GM18505 (cell line): Measurements from ENCODE around the gene DLG2.

ENCODE experiments used
- ATAC-seq: cut with Tn5 transposase; IDR thresholded peaks from one replicate; pipeline ENCODE4 v1.9.1; 2021; ENCODE audit not compliant: unreplicated experiment
- POLR2A ChIP-seq: IDR thresholded peaks from 4 replicates; pipeline ENCODE4 v1.6.1; 2011; ENCODE audit warnings: borderline replicate concordance; ENCODE audit not compliant: insufficient read depth, insufficient read length; ENCODE audit errors: extremely low read depth

The DLG2 gene

DNA sequence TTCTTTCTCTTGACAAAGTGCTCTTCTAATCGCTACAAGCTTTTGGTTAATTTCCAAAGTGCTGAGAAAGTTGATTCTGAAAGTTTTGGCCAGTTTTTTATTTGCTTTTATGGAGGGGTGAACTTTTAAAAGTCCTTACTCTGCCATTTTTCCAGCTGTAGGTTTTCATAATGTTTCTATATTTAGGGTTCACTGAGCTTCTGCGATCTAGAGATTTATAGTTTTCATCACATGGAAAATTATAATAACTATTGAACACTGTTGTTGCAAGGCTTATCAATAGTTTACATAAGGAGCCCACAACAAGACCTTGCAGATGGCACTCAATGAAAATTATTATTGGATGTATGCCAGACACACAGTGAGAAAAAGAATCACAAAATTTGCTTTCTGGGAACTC, 55.1 kb downstream of the DLG2 start:
- no peak for TF ChIP-seq POLR2A
- no peak for ATAC-seq

DNA sequence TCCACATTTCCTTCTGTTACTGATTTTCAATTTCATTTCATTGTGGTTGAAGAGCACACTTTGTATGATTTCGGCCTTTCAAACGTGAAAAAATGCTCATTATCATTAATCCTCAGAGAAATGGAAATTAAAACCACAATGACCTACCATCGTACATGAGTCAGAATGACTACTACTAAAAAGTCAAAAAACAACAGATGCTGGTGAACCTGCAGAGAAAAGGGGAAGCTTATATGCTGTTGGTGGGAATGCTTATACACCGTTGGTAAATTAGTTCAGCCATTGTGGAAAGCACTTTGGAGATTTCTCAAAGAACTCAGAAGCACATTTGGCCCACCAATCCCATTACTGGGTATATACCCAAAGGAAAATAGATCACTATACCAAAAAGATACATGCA, 57.6 kb downstream of the DLG2 start:
- ATAC-seq = no peak
- no peak for TF ChIP-seq POLR2A

DNA sequence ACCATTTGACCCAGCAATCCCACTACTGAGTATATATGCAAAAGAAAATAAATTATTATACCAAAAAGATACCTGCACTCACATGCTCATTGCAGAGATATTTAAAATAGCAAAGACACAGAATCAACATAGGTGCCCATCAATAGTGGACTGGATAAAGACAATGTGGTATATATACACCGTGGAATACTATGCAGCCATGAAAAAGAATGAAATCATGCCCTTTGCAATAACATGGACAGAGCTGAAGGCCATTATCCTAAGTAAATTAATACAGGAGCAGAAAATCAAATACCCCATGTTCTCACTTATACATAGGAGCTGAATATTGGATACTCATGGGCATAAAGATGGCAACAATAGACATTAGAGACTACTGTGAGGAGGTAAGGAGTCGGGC, 68.7 kb downstream of the DLG2 start:
- ATAC-seq = no peak
- TF ChIP-seq POLR2A = no peak

DNA sequence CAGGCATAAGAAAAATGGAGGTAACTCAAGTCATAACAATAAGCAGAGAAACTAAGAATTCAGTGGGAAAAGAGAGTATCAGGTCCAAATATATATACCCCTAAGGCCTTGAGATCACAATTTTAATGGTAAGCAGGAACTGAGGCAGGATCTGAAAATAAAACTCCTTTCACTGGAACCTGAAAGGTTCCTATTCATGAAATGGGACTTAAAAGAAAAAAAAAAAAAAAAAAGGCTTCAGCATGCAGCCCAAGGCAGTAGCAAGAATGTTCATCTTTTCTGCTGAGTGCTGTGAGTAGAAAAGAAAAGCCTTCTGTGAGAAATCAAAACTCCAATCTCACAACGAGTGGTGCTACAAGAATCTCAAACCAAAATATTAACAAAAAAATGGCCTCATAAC, 75.3 kb downstream of the DLG2 start:
- ATAC-seq = no peak
- TF ChIP-seq POLR2A = no peak

DNA sequence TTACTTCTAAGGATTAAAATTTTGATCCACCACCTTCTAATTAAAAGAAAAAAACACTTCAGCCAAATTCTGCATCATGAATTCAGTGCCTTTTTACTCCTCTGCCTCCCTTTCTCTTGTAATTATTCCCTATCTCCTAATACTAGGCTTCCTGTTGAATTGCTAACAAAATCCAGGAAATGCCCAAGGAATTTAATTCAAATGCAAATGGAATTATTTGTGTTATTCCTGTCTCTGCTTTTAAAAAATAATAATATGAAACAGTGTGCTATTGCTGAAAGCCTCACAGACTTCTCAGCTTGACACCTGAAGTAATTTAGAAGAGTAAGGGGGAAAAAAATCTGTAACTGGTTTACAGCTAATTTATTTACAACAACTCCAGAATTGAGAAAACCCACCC, 85.5 kb downstream of the DLG2 start:
- TF ChIP-seq POLR2A = no peak
- no peak for ATAC-seq

DNA sequence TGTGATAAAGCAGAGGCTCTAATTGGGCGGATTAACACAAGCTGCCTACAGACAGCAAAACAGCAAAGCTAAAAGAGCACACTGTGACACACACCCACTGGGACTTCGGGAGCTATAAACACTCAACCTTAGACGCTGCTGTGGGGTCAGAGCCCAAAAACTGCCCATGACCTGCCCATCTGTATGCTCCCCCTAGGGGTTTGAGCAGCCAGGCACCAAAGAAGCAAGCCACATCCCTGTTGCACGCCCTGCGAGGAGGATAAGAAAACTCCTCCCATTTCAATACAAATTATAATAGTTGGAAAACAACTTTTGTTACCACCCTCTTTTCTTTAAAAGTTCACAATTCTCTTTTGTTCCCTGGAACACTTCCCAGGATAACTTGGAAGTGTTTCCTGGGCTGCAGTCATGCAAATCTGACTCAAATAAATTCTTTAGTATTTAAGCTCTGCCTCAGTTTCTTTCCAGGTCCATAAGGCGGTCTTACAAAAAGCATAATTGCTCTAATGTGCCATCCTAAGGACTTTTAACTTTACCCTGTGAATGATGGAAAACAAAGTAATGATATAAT, 86.4 kb downstream of the DLG2 start:
- ATAC-seq = no peak
- no peak for TF ChIP-seq POLR2A

DNA sequence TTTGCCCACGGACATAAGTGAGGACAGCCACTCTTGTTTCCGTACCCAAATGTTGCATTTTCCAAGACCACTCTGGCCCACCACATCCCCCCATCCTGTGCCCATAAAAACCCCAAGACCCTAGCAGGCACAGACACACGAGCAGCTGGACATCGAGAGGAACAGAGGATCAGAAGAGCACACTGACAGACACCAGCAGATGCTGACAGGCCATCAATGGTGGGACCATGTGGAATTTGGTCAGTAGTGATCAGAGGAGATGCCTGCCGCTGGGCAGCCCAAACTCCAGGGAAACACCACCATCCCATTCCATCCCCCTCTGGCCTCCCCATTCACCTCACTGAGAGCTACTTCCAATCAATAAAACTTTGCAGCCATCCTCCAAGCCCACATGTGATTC, 87.0 kb downstream of the DLG2 start:
- no peak for TF ChIP-seq POLR2A
- ATAC-seq = no peak

DNA sequence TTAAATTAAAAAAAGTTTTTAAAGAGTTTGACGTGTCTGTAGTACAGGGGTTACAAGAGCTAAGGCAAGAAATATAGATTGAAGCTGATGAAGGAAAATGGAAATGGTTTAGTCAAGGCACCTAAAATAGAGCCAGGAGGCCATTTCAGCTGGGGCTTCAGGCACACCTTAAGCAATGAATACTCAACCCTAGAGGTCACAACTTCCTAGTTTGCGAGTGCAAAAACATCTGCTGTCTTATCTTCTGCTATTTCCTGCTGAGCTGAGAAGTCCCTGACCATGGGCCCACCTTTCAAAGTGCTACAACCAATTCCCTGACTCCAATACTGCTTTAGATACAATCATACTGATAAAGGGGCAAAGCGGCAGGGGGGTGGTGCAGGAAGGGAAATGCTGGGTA, 87.4 kb downstream of the DLG2 start:
- TF ChIP-seq POLR2A = no peak
- ATAC-seq = no peak

DNA sequence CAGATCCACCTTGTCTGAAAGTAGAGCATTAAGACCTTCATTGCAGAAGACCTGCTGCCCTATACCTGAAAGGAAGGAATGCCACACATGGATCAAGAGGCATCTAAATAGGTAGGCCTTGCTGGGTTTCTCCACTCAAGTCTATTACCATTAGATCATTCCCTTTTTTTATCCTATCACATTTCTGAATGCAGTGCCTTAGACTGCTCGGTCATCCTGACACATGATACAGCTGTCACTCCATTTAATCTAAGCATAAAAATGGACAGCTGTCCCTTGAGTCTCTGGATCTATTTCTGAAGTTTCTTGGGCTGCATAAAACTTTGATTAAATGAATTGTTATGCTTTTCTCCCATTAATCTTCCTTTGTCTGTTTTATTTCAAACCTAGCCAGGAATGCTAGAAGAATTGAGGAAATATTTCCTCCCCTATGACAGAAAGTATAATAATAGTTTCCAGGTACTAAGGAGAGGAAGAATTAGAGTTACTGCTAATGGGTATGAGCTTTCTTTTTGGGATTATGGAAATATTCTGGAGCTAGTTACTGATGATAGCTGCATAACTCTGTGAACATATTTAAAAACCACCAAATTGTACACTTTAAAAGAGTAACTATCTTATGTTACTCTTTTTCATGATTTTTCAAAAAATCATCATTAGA, 88.0 kb downstream of the DLG2 start:
- ATAC-seq = no peak

DNA sequence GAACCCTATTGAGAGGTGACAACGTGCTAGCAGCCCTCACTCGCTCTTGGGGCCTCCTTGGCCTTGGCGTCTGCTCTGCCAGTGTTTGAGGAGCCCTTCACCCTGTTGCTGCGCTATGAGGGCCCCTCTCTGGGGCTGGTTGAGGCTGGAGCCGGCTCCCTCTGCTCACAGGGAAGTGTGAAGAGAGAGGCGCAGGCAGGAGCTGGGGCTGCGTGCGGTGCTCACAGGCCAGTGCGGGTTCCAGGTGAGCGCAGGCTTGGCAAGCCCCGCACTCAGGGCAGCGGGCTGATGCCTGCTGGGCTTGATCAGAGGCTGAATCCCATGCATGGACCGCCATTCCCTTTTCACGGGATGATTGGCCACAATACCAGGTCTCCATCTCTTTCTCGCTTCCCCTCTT, 90.7 kb downstream of the DLG2 start:
- no peak for ATAC-seq
- TF ChIP-seq POLR2A = no peak

More for the DNA sequence above, 88.0 kb downstream of the DLG2 start:
- no peak for TF ChIP-seq POLR2A

DNA sequence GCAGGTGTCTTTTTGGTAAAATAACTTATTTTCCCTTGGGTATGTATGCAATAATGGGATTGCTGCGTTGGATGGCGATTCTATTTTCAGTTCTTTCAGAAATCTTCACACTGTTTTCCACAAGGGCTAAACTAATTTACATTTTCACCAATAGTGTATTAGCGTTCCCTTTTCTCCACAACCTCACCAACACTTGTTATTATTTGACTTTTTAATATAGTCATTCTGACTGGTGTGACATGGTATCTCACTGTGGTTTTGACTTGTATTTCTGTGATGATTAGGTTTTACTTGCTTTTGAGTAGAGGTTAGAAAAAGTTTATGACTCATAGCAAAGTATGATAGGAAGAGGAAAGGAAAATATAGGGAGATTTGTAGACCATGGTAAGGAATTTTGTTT, 92.3 kb downstream of the DLG2 start:
- TF ChIP-seq POLR2A = no peak
- no peak for ATAC-seq

DNA sequence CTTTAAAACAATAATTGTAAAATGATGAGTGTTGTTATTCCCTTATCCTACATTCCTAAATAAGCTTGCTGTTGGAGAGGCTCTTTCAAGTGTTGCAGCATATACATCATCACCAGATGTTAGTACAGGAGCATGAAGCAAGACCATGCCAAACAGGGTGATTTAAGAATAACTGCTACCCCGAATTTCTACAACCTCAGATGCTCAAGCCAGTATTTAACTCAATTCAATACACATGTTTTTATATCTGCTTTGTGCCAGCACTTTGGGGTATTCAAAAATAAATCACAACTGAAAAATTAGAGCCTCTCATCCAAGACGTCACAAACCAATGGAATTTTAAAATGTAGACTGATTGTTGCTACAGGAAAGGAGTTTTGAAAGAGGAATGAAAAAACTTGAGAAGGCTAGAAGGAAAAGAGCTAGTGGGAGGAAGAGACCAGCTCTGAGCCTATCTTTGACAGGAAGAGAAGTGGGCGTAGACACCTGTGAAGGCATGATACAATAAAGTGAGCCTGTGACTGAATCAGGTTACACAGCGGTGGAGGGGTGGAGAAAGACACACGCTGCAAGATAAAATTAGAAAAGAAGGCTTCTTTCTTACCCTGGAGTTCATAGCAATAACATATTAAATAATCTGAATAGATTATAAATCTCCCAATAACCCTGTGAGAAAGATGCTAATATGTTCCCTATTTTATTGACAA, 95.8 kb downstream of the DLG2 start:
- no peak for TF ChIP-seq POLR2A
- no peak for ATAC-seq

DNA sequence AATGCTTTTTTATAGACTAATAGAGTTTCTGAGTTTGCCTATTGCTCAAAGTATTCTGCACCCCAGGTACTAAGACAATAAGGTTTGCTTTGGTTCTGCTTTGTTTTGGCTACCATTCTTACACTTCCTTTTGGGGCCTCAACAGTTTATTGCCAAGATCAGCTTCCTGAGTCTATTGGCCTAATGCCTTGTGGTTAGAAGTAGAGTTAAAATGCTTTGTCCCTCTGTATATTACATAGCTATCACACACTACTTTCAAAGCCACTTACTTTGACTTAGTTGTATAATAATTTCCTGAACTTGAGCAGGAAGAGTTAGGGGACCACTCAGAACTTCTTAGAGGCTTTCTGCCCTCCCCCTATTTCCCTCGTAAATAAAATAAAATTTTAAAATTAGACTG, 96.5 kb downstream of the DLG2 start:
- no peak for ATAC-seq

DNA sequence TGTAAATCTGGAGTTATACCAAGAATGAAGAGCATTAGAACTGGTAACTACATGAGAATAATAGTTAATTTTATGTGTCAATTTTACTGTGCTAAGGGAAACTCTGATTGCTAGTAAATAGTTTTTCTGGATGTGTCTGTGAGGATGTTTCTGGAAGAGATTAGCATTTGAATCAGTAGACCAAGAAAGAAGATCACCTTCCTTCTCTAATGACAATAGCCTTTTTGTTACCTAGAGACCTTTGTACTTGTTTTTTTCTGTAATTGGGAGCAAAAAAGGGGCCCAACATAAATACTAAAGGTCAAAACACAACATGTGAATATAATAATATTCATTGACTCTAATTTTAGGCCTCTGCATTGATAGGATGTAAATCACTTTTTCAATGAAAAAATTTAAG, 100.6 kb downstream of the DLG2 start:
- no peak for ATAC-seq
- TF ChIP-seq POLR2A = no peak

More for the DNA sequence above, 96.5 kb downstream of the DLG2 start:
- no peak for TF ChIP-seq POLR2A
